ENCODE measurements around the gene LIN9.

The LIN9 gene

DNA sequence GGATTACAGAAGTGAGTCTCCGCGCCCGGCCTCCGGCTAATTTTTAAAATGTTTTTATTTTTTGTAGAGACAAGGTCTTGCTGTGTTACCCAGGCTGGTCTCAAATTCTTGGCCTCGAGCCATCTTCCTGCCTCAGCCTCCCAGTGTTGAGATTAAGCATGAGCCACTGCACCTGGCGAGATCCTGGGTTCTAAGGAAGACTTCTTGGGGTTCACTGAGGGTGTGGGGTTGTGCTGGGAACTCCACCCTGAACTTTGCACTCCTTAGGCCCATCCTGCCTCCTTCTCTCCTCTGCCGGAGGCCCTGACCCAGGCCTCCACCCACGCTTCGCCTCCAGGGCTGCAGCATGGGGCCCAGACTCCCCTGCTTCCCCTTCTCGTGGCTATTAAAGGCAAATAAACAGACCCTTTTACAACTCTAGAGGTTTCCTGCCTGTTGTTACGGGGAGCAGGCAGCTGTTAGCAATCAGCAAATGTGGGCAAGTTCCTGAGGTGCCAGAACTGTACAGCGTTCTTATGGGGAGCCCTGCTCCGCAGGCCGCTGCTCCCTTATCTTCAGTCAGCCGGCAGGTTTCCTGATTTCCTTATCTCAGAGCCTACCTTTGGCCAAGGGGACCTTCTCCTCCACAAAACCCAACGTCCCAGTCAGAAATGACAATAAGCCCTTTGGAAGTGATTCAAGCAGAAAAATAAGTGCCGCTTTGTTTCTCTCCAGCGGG, 41.0 kb upstream of the LIN9 start:
- TF ChIP-seq TAF1 (IDR thresholded peaks at IDR 0.05; ENCODE audit: low read depth) (no peak), CEBPB (IDR thresholded peaks at IDR 0.05) (no peak), FOXM1 (IDR thresholded peaks at IDR 0.05; ENCODE audit: borderline replicate concordance, low read depth) (no peak), TCF12 (IDR thresholded peaks at IDR 0.05; ENCODE audit: low read depth) (no peak), TEAD4 (IDR thresholded peaks at IDR 0.05) (no peak), ZBTB7A (IDR thresholded peaks at IDR 0.05; ENCODE audit: low read depth) (no peak), YY1 (IDR thresholded peaks at IDR 0.05; ENCODE audit: low read depth) (no peak), NFIC (IDR thresholded peaks at IDR 0.05) (no peak), EGR1 (IDR thresholded peaks at IDR 0.05) (no peak), RAD21 (IDR thresholded peaks at IDR 0.05; ENCODE audit: low read depth) (no peak), EP300 (IDR thresholded peaks at IDR 0.05; ENCODE audit: borderline replicate concordance) (no peak), USF1 (IDR thresholded peaks at IDR 0.05) (no peak), CREB1 (IDR thresholded peaks at IDR 0.05; ENCODE audit: low read depth) (no peak), MAX (IDR thresholded peaks at IDR 0.05) (no peak)
- TF ChIP-seq, protein P1, sequence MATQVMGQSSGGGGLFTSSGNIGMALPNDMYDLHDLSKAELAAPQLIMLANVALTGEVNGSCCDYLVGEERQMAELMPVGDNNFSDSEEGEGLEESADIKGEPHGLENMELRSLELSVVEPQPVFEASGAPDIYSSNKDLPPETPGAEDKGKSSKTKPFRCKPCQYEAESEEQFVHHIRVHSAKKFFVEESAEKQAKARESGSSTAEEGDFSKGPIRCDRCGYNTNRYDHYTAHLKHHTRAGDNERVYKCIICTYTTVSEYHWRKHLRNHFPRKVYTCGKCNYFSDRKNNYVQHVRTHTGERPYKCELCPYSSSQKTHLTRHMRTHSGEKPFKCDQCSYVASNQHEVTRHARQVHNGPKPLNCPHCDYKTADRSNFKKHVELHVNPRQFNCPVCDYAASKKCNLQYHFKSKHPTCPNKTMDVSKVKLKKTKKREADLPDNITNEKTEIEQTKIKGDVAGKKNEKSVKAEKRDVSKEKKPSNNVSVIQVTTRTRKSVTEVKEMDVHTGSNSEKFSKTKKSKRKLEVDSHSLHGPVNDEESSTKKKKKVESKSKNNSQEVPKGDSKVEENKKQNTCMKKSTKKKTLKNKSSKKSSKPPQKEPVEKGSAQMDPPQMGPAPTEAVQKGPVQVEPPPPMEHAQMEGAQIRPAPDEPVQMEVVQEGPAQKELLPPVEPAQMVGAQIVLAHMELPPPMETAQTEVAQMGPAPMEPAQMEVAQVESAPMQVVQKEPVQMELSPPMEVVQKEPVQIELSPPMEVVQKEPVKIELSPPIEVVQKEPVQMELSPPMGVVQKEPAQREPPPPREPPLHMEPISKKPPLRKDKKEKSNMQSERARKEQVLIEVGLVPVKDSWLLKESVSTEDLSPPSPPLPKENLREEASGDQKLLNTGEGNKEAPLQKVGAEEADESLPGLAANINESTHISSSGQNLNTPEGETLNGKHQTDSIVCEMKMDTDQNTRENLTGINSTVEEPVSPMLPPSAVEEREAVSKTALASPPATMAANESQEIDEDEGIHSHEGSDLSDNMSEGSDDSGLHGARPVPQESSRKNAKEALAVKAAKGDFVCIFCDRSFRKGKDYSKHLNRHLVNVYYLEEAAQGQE (IDR thresholded peaks at IDR 0.05; ENCODE audit: low read depth) = no peak

DNA sequence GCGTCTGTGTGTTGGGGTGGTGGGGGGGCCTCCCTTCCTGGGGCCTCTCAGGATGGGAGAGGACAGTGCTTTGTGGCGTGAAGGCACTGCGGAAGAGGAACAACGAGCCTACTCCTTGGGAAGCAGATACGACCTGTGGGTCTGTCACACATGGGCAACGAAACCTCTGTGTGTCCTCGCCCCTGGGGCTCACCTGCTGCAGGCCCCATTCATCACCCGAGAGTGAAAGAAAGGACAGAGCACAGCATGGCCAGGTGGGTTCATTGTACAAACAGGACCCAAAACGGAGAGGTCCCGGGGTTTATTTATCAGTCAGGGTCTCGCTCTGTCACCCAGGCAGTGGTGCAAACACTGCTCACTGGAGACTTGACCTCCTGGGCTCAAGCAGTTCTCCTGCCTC, 40.1 kb upstream of the LIN9 start:
- TF ChIP-seq YY1 (IDR thresholded peaks at IDR 0.05; ENCODE audit: low read depth) (no peak), CEBPB (IDR thresholded peaks at IDR 0.05) (no peak), TAF1 (IDR thresholded peaks at IDR 0.05; ENCODE audit: low read depth) (no peak), EP300 (IDR thresholded peaks at IDR 0.05; ENCODE audit: borderline replicate concordance) (no peak), EGR1 (IDR thresholded peaks at IDR 0.05) (no peak), NFIC (IDR thresholded peaks at IDR 0.05) (no peak), USF1 (IDR thresholded peaks at IDR 0.05) (no peak)

DNA sequence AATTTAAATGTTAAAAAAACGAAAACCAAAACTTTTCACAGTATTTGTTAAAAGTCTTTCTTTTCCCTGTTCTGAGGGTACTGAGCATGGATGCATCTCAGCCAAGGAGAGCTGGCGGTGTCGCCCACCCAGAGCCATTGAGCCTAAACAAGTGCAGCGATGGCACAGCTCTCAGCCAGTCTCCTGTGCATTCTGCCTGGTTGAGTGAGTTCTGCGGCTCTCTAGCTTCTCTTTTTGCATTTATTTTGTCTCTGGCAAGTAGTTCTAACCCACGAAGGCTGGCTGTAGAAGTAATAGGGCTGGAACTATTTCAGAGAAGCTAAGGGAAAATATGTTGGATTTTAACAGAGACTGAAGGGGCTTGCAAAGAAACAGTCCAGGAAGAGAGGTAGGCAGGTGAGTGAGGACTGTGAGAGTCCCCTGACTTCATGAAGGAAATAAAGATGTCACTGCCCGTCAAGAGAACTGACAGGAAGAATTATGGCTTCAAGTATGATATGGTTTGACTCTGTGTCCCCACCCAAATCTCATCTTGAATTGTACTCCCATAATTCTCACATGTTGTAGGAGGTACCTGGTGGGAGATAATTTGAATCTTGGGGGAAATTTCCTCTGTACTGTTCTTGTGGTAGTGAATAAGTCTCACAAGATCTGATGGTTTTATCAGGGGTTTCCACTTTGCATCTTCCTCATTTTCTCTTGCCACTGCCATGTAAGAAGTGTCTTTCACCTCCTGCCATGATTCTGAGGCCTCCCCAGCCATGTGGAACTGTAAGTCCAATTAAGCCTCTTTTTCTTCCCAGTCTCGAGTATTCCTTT, 35.7 kb upstream of the LIN9 start:
- TF ChIP-seq TEAD4 (IDR thresholded peaks at IDR 0.05) (no peak), FOXM1 (IDR thresholded peaks at IDR 0.05; ENCODE audit: borderline replicate concordance, low read depth) (no peak), TCF12 (IDR thresholded peaks at IDR 0.05; ENCODE audit: low read depth) (no peak)

- no peak for TF ChIP-seq CEBPB (IDR thresholded peaks at IDR 0.05)
- no peak for TF ChIP-seq EGR1 (IDR thresholded peaks at IDR 0.05)
Observed at GRCh38 chr1:226342656-226343055, 33.7 kb upstream of the LIN9 start.

DNA sequence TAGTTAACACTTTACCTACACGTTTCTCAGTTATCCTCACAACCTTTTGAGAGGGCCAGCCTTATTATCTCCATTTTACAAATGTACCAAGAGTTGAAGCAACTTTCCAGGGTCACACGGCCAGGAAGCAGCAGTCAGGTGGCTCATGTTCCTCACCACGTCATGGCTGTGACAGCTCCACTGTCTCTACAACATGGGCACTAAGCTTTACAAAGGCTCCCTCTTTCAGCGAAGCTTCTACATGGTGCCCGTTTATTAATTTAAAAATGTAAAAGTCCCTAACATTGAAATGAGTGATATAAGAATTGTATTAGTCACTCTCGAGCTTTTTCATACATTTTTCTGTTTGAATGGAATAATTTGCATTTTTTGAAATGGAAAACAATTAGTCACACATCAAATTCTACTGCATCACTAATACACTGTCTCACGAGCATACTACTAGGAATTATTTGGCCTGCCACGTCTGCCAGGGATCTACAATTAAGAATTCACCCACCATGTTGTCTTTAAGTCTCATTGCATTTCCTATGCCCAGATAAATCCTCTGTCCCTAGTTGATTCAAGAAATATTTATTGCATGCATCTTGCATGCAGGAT, 28.4 kb upstream of the LIN9 start:
- no peak for TF ChIP-seq CEBPB (IDR thresholded peaks at IDR 0.05)
- TF ChIP-seq TEAD4 (IDR thresholded peaks at IDR 0.05) = no peak
- TF ChIP-seq USF1 (IDR thresholded peaks at IDR 0.05) = no peak
- TF ChIP-seq TCF12 (IDR thresholded peaks at IDR 0.05; ENCODE audit: low read depth) = no peak
- no peak for TF ChIP-seq TAF1 (IDR thresholded peaks at IDR 0.05; ENCODE audit: low read depth)
- no peak for TF ChIP-seq FOXM1 (IDR thresholded peaks at IDR 0.05; ENCODE audit: borderline replicate concordance, low read depth)
- TF ChIP-seq MAX (IDR thresholded peaks at IDR 0.05) = no peak
- TF ChIP-seq, protein P1 (IDR thresholded peaks at IDR 0.05; ENCODE audit: low read depth) = no peak
- no peak for TF ChIP-seq RAD21 (IDR thresholded peaks at IDR 0.05; ENCODE audit: low read depth)
- no peak for TF ChIP-seq NFIC (IDR thresholded peaks at IDR 0.05)
- no peak for TF ChIP-seq EP300 (IDR thresholded peaks at IDR 0.05; ENCODE audit: borderline replicate concordance)
- TF ChIP-seq ZBTB7A (IDR thresholded peaks at IDR 0.05; ENCODE audit: low read depth) = no peak
- no peak for TF ChIP-seq EGR1 (IDR thresholded peaks at IDR 0.05)
